IMR-90 (cell line): ENCODE results near the gene MAGI1. TPM values are rescaled to one million over a fixed set of nuclear protein-coding genes. Genes with fewer than 3 reads are reported as not detected.

Experiments
- ATAC-seq: fragments of 200-7000 bp; cut with Tn5 transposase; 2 replicates; pipeline ENCODE4 v1.9.1; 2020; ENCODE audit warnings: low read depth, mild to moderate bottlenecking, moderate library complexity
- BruUV-seq: library from RNA; stranded (reverse); fragments of 400-500 nt; replicated peaks from 2 replicates; lab custom pipeline; 2021; lab: Mats Ljungman, UMichigan
- CTCF ChIA-PET: fragments of 300-600 bp; formaldehyde crosslinking; extraction: SDS; loops from one replicate; lab custom pipeline; 2021; ENCODE audit warnings: antibody characterized with exemption; lab: Yijun Ruan, JAX
- POLR2A ChIA-PET: fragments of 300-600 bp; sonication (Branson Sonifier 250); formaldehyde crosslinking; loops from one replicate; lab custom pipeline; 2022; ENCODE audit warnings: antibody characterized with exemption; ENCODE audit not compliant: unreplicated experiment; lab: Charles Lee
- DNase-seq: peaks from one replicate; pipeline ENCODE4 v3.0.0; 2013
- H2AFZ ChIP-seq: replicated peaks from 2 replicates; pipeline ENCODE3; 2013; ENCODE audit warnings: low read length, mild to moderate bottlenecking; ENCODE audit not compliant: poor library complexity
- H2AK5ac ChIP-seq: 2 replicates; pipeline ENCODE4 v1.6.1; 2013; ENCODE audit warnings: low read depth, low read length, inconsistent platforms
- H2AK9ac ChIP-seq: replicated peaks from 2 replicates; pipeline ENCODE3; 2013; ENCODE audit warnings: mild to moderate bottlenecking, low read depth, low read length, moderate library complexity; ENCODE audit not compliant: poor library complexity
- H2BK120ac ChIP-seq: 2 replicates; pipeline ENCODE4 v1.6.1; 2013; ENCODE audit warnings: low read depth, low read length, inconsistent platforms
- H2BK15ac ChIP-seq: 3 replicates; pipeline ENCODE4 v1.6.1; 2013; ENCODE audit warnings: low read depth, low read length, inconsistent platforms
- H2BK20ac ChIP-seq: 2 replicates; pipeline ENCODE4 v1.6.1; 2013; ENCODE audit warnings: low read depth, mild to moderate bottlenecking, inconsistent platforms, low read length, moderate library complexity
- H2BK5ac ChIP-seq: 2 replicates; pipeline ENCODE4 v1.6.1; 2013; ENCODE audit warnings: mild to moderate bottlenecking, low read depth, low read length, inconsistent platforms; ENCODE audit not compliant: poor library complexity, severe bottlenecking
- H3K14ac ChIP-seq: replicated peaks from 2 replicates; pipeline ENCODE4 v1.6.1; 2013; ENCODE audit warnings: low read depth, low read length, inconsistent platforms
- H3K18ac ChIP-seq: 2 replicates; pipeline ENCODE4 v1.6.1; 2013; ENCODE audit warnings: low read depth, low read length, control low read depth
- H3K23ac ChIP-seq: 2 replicates; pipeline ENCODE4 v1.6.1; 2013; ENCODE audit warnings: low read depth, low read length, inconsistent platforms
- H3K27ac ChIP-seq: 2 replicates; pipeline ENCODE4 v1.5.1; 2013; ENCODE audit warnings: mild to moderate bottlenecking, control low read depth, low read length; ENCODE audit not compliant: insufficient read depth
- H3K27me3 ChIP-seq: 2 replicates; pipeline ENCODE4 v1.6.1; 2013; ENCODE audit warnings: low read length; ENCODE audit not compliant: control insufficient read depth, insufficient read depth
- H3K36me3 ChIP-seq: 2 replicates; pipeline ENCODE4 v1.6.1; 2013; ENCODE audit warnings: low read length, mixed read lengths; ENCODE audit not compliant: control insufficient read depth, insufficient read depth
- H3K4ac ChIP-seq: 2 replicates; pipeline ENCODE4 v1.6.1; 2013; ENCODE audit warnings: low read depth, low read length, inconsistent platforms
- H3K4me1 ChIP-seq: 2 replicates; pipeline ENCODE4 v1.6.1; 2013; ENCODE audit warnings: low read length, mixed read lengths; ENCODE audit not compliant: control insufficient read depth, insufficient read depth
- H3K4me2 ChIP-seq: 2 replicates; pipeline ENCODE4 v1.6.1; 2013; ENCODE audit warnings: low read depth, mild to moderate bottlenecking, control low read depth, low read length, moderate library complexity
- H3K4me3 ChIP-seq: 2 replicates; pipeline ENCODE4 v1.5.1; 2013; ENCODE audit warnings: low read depth, mild to moderate bottlenecking, control low read depth, low read length, moderate library complexity; ENCODE audit not compliant: insufficient read depth
- H3K56ac ChIP-seq: 2 replicates; pipeline ENCODE4 v1.6.1; 2013; ENCODE audit warnings: low read length, inconsistent platforms; ENCODE audit not compliant: insufficient read depth; ENCODE audit errors: extremely low read depth
- H3K79me1 ChIP-seq, 2 experiments: 2 replicates each; pipeline ENCODE4 v1.6.1; 2013; ENCODE audit warnings: low read length in 2 of 2, inconsistent platforms in 1 of 2, low read depth in 1 of 2
- H3K9ac ChIP-seq: 2 replicates; pipeline ENCODE4 v1.6.1; 2013; ENCODE audit warnings: low read depth, low read length, control low read depth
- H3K9me1 ChIP-seq: 2 replicates; pipeline ENCODE4 v1.6.1; 2013; ENCODE audit warnings: low read length, inconsistent platforms; ENCODE audit not compliant: insufficient read depth
- H3K9me3 ChIP-seq: 2 replicates; pipeline ENCODE4 v1.6.1; 2013; ENCODE audit warnings: low read length; ENCODE audit not compliant: control insufficient read depth, insufficient read depth
- H4K20me1 ChIP-seq: 2 replicates; pipeline ENCODE4 v1.6.1; 2013; ENCODE audit warnings: low read length, inconsistent platforms; ENCODE audit not compliant: insufficient read depth
- H4K5ac ChIP-seq: 2 replicates; pipeline ENCODE4 v1.6.1; 2013; ENCODE audit warnings: mild to moderate bottlenecking, low read depth, low read length, control low read depth
- H4K8ac ChIP-seq, 2 experiments: 2 replicates each; pipeline ENCODE4 v1.6.1; 2013; ENCODE audit warnings: low read depth in 2 of 2, low read length in 2 of 2, control low read depth in 1 of 2, inconsistent platforms in 1 of 2
- H4K91ac ChIP-seq: 2 replicates; pipeline ENCODE4 v1.6.1; 2013; ENCODE audit warnings: low read depth, low read length, inconsistent platforms; ENCODE audit not compliant: insufficient read depth
- BHLHE40 ChIP-seq: fragments of 150-350 bp; IDR thresholded peaks from 2 replicates; pipeline ENCODE4 v1.6.1; 2016; ENCODE audit warnings: mild to moderate bottlenecking, low read depth, low read length
- CEBPB ChIP-seq: IDR thresholded peaks from 2 replicates; pipeline ENCODE4 v1.6.1; 2012; ENCODE audit warnings: low read depth, low read length, improper control_type of control experiment
- CHD1 ChIP-seq: IDR thresholded peaks from 2 replicates; pipeline ENCODE4 v1.6.1; 2012; ENCODE audit warnings: low read depth, low read length, improper control_type of control experiment
- FOS ChIP-seq: fragments of 150-350 bp; IDR thresholded peaks from 2 replicates; pipeline ENCODE4 v1.6.1; 2016; ENCODE audit warnings: low read depth, low read length
- MAFK ChIP-seq: IDR thresholded peaks from 2 replicates; pipeline ENCODE4 v1.6.1; 2012; ENCODE audit warnings: low read depth, low read length, improper control_type of control experiment
- MAZ ChIP-seq: IDR thresholded peaks from 2 replicates; pipeline ENCODE4 v1.6.1; 2012; ENCODE audit warnings: low read depth, mild to moderate bottlenecking, low read length, improper control_type of control experiment, moderate library complexity, borderline replicate concordance
- MXI1 ChIP-seq: IDR thresholded peaks from 2 replicates; pipeline ENCODE4 v1.6.1; 2012; ENCODE audit warnings: low read depth, mild to moderate bottlenecking, low read length, moderate library complexity, borderline replicate concordance
- NFE2L2 ChIP-seq: fragments of 150-350 bp; IDR thresholded peaks from 2 replicates; pipeline ENCODE4 v1.6.1; 2016; ENCODE audit warnings: low read depth, mild to moderate bottlenecking, low read length
- POLR2A ChIP-seq: IDR thresholded peaks from 2 replicates; pipeline ENCODE4 v1.6.1; 2012; ENCODE audit warnings: mild to moderate bottlenecking, low read depth, low read length
- RAD21 ChIP-seq: IDR thresholded peaks from 2 replicates; pipeline ENCODE4 v1.6.1; 2012; ENCODE audit warnings: low read length, improper control_type of control experiment
- RCOR1 ChIP-seq: IDR thresholded peaks from 2 replicates; pipeline ENCODE4 v1.6.1; 2012; ENCODE audit warnings: mild to moderate bottlenecking, low read length, improper control_type of control experiment; ENCODE audit not compliant: insufficient replicate concordance
- RFX5 ChIP-seq: IDR thresholded peaks from 2 replicates; pipeline ENCODE4 v1.8.0; 2012; ENCODE audit warnings: low read depth, mild to moderate bottlenecking, low read length, moderate library complexity
- SMC3 ChIP-seq: fragments of 150-350 bp; IDR thresholded peaks from 2 replicates; pipeline ENCODE4 v1.6.1; 2016; ENCODE audit warnings: low read depth, mild to moderate bottlenecking, antibody characterized with exemption, low read length, moderate library complexity
- WGBS, 2 experiments: methylation state at CpG; one replicate each; pipeline versions ENCODE4 v1.1.5 to v1.1.7; 2013; ENCODE audit warnings: missing lambda C conversion rate in 2 of 2; ENCODE audit not compliant: insufficient read length in 1 of 2; ENCODE audit errors: extremely low coverage in 2 of 2; 5-methylcytosine and 5-hydroxymethylcytosine counted together
- dilution Hi-C: fragments of 300-500 bp; cut with HindIII; formaldehyde crosslinking; loops from one replicate; pipeline ENCODE4 v1.14.3; 2018; ENCODE audit warnings: low sequenced_read_pairs; ENCODE audit not compliant: unreplicated experiment
- in situ Hi-C: fragments of 300-500 bp; cut with MboI; formaldehyde crosslinking; loops from 3 replicates; pipeline ENCODE4 v1.14.3; 2019; ENCODE audit warnings: low sequenced_read_pairs, inconsistent platforms, mixed read lengths
- intact Hi-C: fragments of 100-400 bp; cut with micrococcal nuclease; formaldehyde crosslinking; loops from 2 replicates; pipeline ENCODE4 v1.10.0; 2022
- polyA plus RNA-seq, 3 experiments: library from polyadenylated mRNA; depleted of rRNA; stranded (reverse); fragments of >200 nt; gene quantifications; 2 replicates each; pipeline ENCODE4 v1.2.3, GENCODE V29; 2012; ENCODE audit warnings: low replicate concordance in 1 of 3
- total RNA-seq: library from RNA; depleted of rRNA; stranded (reverse); fragments of >200 nt; gene quantifications from 2 replicates; pipeline ENCODE4 v1.2.3, GENCODE V29; 2012
- TF ChIP-seq, protein P1 (sequence below): fragments of 150-350 bp; IDR thresholded peaks from 2 replicates; pipeline ENCODE4 v1.6.1; 2017; ENCODE audit warnings: mild to moderate bottlenecking, antibody characterized with exemption, low read length, low read depth
- TF ChIP-seq, protein P2 (sequence below): fragments of 150-350 bp; IDR thresholded peaks from 2 replicates; pipeline ENCODE4 v1.6.1; 2016; ENCODE audit warnings: low read depth, mild to moderate bottlenecking, low read length, moderate library complexity, borderline replicate concordance
- TF ChIP-seq, protein P3 (sequence below): conservative IDR thresholded peaks from 2 replicates; pipeline ENCODE4 v1.5.1; 2012; ENCODE audit warnings: mild to moderate bottlenecking, low read depth, low read length, improper control_type of control experiment

Gene MAGI1
- total and polyA plus RNA-seq, 2 of the 4 experiments (the other 2 are of a cell fraction), result 14.5 to 24.2 TPM

DNA sequence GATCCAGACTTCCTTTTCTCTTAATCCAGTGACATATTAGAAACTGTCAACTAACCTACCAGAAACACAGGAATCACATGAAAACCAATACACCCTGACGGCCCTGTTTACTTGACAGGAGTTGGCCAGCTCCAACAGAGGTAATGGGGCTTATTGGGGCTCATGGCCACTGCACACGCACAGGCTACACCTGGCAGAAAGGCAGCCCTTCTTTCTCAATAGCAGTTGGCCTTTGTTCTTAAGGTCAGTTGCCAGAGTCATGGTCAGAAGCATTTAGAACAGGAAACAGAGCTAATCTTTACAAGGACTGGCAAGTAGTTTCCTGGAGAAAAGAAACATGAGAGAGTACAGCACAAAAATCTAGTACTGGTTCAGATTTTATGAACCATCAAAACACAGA, 181.8 kb downstream of the MAGI1 start:
- BruUV-seq, result no TSS peak
- Histone ChIP-seq H4K91ac (no peak overlapping the region), H3K9ac (no peak overlapping the region), H2AK5ac (no peak overlapping the region), H3K27ac (no peak overlapping the region), H3K4me1 (peaks cover 9% of the 10 kb centered on the region), H2AK9ac (no peak overlapping the region), H3K27me3 (no peaks in the 10 kb centered on the region), H3K23ac (no peak overlapping the region), H2AFZ (no peak overlapping the region), H2BK5ac (no peak overlapping the region), H3K79me1 (peaks cover 27 to 57% of the 10 kb centered on the region in 2 experiments; a peak in 3 of 4 replicates), H3K18ac (no peak overlapping the region), H2BK120ac (no peak overlapping the region), H4K5ac (no peak overlapping the region), H3K36me3 (no peaks in the 10 kb centered on the region), H3K4me3 (no peak overlapping the region), H4K20me1 (peaks cover 14% of the 10 kb centered on the region; the same call in 1 of the 2 replicates), H4K8ac (no peak overlapping the region), H3K9me3 (no peaks in the 10 kb centered on the region; the same call in 1 of the 2 replicates), H2BK20ac (no peak overlapping the region), H3K4me2 (no peak overlapping the region), H3K4ac (no peak overlapping the region), H3K9me1 (peaks cover 7% of the 10 kb centered on the region), H3K14ac (no peak overlapping the region), H3K56ac (no peak overlapping the region), H2BK15ac (no peak overlapping the region)
- POLR2A ChIA-PET, result no interaction called here
- intact Hi-C loops, result no loop called here
- dilution Hi-C loops, result no loop called here
- ATAC-seq, result no peak
- in situ Hi-C loops, result no loop called here
- TF ChIP-seq NFE2L2, result no peak
- no peak for TF ChIP-seq CHD1
- TF ChIP-seq BHLHE40, result no peak
- no peak for TF ChIP-seq CEBPB
- no peak for TF ChIP-seq RAD21
- no peak for TF ChIP-seq POLR2A
- no peak for TF ChIP-seq FOS
- TF ChIP-seq, protein P1, sequence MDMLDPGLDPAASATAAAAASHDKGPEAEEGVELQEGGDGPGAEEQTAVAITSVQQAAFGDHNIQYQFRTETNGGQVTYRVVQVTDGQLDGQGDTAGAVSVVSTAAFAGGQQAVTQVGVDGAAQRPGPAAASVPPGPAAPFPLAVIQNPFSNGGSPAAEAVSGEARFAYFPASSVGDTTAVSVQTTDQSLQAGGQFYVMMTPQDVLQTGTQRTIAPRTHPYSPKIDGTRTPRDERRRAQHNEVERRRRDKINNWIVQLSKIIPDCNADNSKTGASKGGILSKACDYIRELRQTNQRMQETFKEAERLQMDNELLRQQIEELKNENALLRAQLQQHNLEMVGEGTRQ, result no peak
- no peak for TF ChIP-seq RCOR1
- TF ChIP-seq MAFK, result no peak
- TF ChIP-seq MAZ, result no peak
- TF ChIP-seq SMC3, result no peak
- TF ChIP-seq, protein P2, sequence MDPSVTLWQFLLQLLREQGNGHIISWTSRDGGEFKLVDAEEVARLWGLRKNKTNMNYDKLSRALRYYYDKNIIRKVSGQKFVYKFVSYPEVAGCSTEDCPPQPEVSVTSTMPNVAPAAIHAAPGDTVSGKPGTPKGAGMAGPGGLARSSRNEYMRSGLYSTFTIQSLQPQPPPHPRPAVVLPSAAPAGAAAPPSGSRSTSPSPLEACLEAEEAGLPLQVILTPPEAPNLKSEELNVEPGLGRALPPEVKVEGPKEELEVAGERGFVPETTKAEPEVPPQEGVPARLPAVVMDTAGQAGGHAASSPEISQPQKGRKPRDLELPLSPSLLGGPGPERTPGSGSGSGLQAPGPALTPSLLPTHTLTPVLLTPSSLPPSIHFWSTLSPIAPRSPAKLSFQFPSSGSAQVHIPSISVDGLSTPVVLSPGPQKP, result no peak
- TF ChIP-seq, protein P3, sequence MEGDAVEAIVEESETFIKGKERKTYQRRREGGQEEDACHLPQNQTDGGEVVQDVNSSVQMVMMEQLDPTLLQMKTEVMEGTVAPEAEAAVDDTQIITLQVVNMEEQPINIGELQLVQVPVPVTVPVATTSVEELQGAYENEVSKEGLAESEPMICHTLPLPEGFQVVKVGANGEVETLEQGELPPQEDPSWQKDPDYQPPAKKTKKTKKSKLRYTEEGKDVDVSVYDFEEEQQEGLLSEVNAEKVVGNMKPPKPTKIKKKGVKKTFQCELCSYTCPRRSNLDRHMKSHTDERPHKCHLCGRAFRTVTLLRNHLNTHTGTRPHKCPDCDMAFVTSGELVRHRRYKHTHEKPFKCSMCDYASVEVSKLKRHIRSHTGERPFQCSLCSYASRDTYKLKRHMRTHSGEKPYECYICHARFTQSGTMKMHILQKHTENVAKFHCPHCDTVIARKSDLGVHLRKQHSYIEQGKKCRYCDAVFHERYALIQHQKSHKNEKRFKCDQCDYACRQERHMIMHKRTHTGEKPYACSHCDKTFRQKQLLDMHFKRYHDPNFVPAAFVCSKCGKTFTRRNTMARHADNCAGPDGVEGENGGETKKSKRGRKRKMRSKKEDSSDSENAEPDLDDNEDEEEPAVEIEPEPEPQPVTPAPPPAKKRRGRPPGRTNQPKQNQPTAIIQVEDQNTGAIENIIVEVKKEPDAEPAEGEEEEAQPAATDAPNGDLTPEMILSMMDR, result no peak
- TF ChIP-seq RFX5, result no peak
- no peak for TF ChIP-seq MXI1
- DNase-seq, result no peak
- CTCF ChIA-PET, result no interaction called here
- no CpG with 5 or more reads among the region's 2 CpGs for WGBS, 2 experiments
